Hindlimb muscle (tissue), 1 donor: Measurements from ENCODE around the gene WBP2NL. TPM values are rescaled to one million over a fixed set of nuclear protein-coding genes. Genes with fewer than 3 reads are reported as not detected.

Source experiments
- DNase-seq: peaks from one replicate; pipeline ENCODE4 v3.0.0-alpha.2; 2013
- polyA plus RNA-seq: library from polyadenylated mRNA; unstranded; fragments of 120-200 nt; gene quantifications from one replicate; pipeline ENCODE4 v1.2.1, GENCODE V29; 2013; ENCODE audit not compliant: insufficient read length

WBP2NL gene
- polyA plus RNA-seq, 1 donor, result 1.1 TPM

DNA sequence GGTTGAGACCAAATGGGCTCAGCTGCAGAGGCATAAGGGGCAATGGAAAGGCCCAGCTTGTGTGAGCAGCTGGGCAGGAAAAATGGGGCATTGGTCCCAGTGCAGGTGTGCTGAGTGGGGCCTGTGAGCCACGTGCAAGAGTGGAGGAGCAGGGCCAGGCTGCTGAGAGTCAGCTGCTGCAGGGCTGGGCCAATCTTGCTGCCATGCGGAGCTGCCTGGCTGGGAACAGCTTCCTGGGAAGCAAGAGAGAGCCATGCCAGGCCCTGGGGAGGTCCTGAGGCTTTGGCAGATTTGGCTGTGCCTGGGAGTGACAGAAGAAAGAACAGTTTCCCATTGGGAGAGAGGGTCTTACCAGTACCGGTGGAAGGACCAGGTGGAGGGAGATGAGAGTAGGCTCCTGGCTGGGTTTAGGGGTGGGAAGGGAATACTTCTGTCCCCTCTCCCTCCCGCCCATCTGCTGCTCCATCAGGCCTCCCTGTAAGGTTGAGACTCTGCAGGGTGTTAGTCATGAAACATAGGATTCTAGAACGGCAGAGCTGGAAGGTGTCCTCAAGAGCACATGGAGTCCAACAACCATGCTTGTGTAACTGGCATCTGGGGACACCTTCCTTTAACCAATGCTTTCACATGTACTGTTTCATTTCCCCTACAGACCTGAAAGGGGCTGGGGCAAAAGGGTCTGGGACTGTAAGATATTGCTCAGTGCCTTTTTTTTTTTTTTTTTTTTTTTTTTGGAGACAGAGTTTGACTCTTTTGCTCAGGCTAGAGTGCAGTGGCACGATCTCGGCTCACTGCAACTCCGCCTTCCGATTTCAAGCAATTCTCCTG, 19.0 kb upstream of the WBP2NL start:
- DNase-seq, result no peak

DNA sequence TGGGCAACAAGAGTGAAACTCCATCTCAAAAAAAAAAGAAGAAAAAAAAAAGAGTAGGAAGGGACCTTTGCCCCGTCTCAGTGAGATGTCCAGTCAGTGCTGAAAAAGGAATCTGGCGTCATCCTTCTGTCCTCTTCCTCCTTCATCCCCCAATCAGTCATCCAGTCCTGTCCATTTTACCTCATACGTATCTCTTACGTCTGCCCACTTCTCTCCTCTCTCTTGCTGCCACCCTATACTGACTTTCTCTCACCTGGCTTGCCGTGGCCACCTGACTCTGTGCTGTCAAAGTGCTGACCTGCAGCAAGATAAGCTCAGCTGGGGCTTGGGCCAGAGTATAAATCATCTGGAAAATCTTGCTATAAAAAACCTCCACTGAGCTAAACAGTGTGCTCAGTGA, 15.7 kb upstream of the WBP2NL start:
- no peak for DNase-seq

DNA sequence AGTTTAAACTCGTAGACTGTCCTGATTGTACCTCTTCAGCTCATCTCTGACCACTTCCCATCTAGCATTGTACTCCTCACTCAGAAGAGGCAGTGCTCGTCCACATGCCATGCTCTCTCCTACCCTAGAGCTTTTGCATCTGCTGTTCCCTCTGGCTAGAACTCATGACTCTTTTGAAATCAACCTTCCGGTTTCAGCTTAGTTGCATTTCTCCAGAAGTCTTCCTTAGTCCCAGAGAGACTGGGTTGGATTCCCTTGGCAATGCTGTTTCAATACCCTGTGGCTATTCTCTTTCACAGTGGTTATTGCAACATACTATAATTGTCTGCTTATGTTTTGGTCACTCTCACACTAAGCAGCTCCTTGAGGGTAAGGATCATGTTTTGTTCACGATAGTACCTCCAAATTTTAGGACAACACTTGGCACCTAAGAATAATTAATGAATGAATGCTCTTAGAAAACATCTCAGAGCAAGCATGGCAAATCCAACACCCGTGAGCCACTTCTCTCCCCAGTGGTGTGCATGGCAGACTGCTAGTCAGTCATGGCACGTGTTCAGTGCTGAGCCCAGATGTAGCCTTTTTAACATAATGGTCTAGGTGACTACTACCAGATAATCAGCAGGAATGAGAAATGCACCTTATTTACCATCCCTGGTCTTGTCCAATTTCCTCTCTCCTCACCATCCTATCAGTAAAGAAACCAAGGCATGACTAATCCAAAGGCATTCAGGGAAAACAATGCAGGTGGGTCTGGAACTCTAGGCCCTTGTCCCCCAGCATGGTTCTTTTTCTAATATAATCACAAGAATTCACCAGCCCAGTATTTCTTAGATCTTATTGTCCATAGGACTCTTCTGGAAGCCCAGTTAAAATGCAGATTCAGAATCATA, 14.8 kb upstream of the WBP2NL start:
- DNase-seq, result no peak

- no peak for DNase-seq
Measured at GRCh38 chr22:41987276-41987675, 11.3 kb upstream of the WBP2NL start.

DNA sequence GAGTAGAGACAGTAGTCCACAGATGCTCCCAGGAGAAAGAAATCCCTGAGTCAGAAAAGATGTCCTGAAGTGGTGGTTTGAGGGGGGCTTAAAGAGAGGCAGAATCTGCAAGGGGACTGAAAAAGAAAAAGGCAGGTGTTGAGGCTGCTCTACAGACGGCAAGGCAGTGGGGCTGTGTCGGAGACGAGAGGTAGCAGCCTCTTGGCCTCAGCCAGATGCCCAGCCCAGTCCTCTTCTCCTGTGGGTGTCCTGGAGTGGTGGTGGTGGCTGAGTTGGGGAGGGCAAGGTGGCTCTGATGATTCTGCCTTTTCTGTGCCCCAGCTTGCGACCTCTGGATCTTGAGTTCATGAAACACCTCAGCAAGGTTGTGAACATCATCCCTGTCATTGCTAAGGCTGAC, 9.3 kb upstream of the WBP2NL start:
- DNase-seq, result no peak

DNA sequence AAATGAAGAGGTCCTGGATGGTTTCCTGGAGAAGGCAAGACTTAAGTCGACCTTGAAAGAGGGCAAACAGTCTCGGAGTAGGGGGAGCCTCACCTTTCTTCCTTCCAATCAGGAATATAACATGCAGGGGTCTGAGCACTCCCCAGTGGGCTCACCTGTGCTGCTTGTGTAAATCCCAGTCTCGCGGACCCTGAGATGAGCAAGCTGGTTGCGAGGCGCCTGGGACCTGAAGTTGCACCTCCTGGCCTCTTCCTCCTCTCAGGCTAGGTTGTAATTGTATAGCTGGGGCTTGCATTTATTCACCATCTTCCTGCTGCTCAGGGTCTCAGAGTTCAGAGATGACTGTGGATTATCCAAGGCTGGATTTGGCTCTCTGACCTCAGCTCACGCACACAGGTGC, 7.5 kb upstream of the WBP2NL start:
- no peak for DNase-seq

DNA sequence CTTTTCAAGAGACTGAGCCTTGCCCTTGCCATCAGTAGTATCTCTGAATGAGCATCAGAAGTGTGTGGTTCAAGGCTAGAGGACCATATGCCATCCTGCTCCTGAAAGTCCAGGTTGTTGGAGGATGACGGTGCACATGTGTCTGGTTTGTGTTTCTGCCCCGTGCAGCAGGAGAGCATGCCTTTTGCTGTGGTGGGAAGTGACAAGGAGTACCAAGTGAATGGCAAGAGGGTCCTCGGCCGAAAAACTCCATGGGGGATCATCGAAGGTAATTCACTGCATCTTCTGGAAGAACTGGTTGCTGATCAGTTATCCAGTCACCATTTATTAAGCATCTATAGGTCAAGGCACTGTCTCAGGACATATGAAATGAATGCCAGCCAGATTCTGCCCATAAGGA, 6.1 kb upstream of the WBP2NL start:
- DNase-seq, result no peak

DNA sequence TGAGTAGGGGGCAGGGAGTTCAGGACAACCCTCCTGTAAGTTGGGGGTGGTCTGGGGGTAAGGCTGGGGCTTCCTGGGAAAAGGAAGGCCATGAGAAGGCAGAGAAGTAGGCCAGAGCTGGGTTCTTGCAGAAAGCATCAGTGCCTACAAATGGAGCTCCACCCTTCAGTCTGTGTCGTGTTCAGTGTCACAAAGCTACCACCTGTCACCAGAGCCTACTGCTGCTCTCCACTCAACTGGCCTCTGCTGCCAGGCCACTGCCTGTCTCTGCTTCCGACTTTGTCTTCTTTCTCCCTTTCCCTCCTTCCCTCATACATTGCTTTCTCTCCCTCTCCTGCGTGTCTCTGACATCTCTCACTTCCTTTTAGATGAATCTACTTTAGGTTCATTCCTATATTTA, 3.4 kb upstream of the WBP2NL start:
- no peak for DNase-seq

DNA sequence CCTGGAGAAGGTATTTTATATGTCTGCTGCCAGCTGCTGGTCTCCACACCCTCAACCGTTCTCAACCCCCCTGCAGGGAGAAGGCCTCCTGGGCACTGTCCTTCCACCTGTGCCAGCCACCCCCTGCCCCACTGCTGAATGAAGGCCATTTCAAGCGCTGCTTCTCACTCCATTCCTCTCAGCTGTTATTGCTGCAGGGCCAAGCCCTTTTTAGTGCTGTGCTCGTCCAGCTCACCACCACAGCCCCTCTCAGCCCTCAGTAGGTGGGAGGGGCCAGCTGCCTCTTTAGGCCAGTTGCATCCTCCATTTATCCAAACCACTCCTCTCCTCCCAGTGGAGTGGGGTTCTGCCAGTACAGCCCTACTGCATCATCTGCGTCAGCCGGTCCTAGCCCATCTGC, 1.8 kb upstream of the WBP2NL start:
- no peak for DNase-seq

DNA sequence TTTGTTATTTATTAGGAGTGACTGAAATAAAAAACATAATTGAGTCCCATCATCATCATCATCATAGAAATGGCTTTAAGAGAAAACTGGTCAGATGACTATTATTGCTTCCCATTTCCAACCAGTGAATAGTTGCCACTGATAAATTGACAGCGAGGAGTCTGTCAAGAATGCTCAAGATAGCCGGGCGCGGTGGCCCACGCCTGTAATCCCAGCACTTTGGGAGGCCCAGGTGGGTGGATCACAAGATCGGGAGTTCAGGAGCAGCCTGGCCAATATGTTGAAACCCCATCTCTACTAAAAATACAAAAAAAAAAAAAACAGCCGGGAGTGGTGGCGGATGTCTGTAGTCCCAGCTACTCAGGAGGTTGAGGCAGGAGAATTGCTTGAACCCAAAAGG, 1.9 kb downstream of the WBP2NL start:
- no peak for DNase-seq

DNA sequence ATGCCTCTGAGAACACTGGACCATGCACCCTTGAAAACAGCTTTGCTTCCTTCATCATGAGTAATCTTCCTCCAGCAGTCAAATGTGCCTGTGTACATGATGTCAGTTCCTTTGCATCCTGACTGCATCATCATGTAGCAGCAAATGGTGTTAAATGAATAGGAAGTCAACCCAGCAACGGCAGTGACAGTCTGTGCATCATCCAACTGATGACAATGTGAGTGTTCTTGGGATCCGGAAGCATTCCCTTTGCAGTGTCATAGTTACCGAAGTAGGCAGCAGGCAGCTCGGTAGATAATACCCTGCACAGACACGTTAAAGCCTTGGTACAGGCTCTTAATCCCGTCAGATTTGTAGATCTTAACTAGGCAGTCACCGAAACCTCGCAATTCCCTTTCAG, 2.5 kb downstream of the WBP2NL start:
- DNase-seq, result no peak

GRCh38 chr22:42001706-42002105, 3.1 kb downstream of the WBP2NL start:
- DNase-seq, result no peak

GRCh38 chr22:42007922-42008321, 9.3 kb downstream of the WBP2NL start:
- no peak for DNase-seq

DNA sequence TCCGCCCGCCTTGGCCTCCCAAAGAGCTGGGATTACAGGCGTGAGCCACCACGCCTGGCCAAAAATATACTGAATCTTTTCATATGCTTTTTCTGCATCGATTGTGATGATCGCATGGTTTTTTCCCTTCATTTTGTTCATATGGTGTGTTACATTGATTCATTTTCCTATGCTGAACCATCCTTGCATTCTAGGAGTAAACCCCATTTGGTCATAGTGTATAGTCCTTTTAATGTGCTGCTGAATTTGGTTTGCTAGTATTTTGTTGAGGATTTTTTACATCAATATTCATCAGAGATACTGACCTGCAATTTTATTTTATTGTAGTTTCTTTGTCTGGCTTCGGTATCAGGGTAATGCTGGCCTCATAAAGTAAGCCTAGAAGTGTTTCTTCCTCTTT, 12.2 kb downstream of the WBP2NL start:
- DNase-seq, result no peak

DNA sequence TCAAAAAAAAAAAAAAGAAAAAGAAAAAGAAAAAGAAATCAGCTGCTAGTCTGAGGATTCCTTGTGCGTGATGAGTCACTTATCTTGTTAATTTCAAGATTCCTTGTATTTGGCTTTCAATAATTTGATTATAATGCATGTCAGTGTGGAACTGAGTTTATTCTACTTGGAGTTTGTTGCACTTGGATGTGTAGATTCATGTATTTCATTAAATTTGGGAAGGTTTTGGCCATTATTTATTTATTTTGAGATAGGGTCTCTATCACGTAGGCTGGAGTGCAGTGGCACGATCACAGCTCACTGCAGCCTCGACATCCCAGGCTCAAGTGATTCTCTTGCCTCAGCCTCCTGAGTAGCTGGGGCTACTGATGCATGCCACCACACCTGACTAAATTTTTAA, 14.8 kb downstream of the WBP2NL start:
- no peak for DNase-seq

- no peak for DNase-seq
Measured at GRCh38 chr22:42016111-42016510, 17.5 kb downstream of the WBP2NL start.

GRCh38 chr22:42018224-42018623, 19.6 kb downstream of the WBP2NL start:
- no peak for DNase-seq

GRCh38 chr22:42021571-42021970, 23.0 kb downstream of the WBP2NL start:
- DNase-seq, result no peak

DNA sequence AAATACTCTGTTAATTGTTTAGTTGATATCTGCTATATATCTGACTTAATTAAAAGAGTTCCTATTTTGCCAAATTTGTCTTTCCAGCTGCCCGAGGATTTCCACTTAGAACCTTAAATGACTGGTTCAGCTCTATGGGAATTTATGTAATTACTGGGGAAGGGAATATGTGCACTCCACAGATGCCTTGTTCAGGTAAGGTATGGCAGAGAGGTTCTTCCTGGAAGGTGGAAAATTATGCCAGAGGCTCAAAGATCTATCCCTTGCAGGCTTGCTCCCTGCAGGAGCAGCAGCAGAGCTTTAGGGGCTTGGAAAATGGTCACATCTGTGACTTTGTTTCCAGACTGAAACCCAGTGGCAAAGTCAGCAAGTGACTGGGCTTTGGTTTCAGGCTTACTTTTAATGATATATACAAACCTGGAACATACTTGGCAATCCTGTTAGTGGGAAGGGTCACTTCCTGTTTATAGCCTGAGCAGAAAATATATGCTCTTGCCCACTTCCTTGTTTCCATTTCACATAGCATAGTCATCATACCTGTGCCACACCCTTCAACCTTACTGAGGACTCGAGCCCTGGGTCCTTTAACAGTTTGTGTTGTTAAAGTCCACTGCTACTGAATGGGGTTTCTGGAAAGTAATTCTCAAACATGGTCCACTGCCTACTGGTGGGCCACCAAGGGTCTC, 23.7 kb downstream of the WBP2NL start:
- no peak for DNase-seq

DNA sequence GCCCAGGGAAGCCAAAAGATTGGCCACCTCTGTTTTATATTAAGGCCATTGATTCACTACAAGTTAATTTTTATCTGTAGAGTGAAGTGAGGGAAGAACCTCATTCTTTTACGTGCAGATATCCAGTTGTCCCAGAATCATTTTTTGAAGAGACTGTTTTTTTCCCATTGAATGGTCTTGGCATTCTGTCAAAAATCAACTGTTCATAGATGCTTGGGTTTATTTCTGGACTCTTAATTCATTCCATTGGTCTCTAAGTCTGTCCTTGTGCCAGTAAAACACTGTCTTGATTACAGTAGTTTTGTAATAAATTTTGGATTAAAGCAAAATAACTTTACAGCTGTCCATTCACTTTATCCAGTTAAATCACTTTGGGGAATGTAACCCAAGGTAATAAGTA, 26.8 kb downstream of the WBP2NL start:
- DNase-seq, result no peak

GRCh38 chr22:42026705-42027104, 28.1 kb downstream of the WBP2NL start:
- no peak for DNase-seq

DNA sequence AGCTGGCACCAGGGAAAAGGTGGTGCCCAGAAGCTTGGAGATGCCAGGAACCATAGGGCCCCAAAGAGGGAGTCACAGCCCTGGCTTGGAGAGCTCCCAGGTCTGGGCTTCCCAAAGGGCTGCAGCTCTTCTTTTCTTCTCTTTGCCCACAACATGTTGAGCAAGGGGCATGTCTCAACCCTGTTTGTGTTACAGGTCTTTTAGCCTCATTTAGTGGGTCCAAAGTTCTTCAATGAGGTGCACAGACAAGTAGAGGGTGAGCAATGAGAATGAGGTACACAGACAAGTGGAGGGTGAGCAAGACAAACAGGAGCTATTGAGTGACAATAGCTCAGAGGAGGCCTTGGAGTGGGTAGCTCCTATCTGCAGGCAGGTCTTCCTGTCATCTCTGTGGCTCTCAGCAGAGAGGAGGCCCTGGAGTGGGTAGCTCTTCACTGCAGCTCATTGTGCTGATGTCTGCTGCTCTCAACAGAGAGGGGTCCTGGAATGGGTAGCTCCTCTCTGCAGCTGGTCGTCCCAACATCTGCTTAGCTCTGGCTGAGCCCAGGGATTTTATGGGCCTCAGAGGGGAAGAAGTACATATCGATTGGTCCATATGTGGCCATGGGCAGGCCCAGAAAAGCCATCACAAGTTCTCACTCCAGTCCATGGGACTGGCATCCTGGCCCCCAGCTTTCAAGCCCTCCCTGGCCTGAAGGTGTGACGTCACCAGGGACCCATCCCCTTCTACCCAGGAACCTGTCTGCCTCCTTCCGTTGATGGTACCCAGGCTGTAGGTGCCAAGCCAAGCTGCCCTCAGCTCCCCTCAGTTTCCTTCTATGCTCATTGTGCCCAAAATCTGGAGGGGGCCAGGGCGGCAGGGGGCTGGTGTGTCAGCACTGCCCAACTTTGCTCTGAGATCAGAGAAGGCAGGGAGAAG, 34.9 kb downstream of the WBP2NL start:
- DNase-seq, result no peak
